GM19351 (cell line): ENCODE results near the gene ZNF578.
"Not testable (repeated sequence)": the region's sequence is repeated elsewhere in the genome, so short reads cannot be mapped to it uniquely, and the experiment has no call there.

Experiments
- ATAC-seq: cut with Tn5 transposase; IDR thresholded peaks from one replicate; pipeline ENCODE4 v1.9.1; 2021; ENCODE audit warnings: mild to moderate bottlenecking, moderate library complexity; ENCODE audit not compliant: unreplicated experiment

The ZNF578 gene

DNA sequence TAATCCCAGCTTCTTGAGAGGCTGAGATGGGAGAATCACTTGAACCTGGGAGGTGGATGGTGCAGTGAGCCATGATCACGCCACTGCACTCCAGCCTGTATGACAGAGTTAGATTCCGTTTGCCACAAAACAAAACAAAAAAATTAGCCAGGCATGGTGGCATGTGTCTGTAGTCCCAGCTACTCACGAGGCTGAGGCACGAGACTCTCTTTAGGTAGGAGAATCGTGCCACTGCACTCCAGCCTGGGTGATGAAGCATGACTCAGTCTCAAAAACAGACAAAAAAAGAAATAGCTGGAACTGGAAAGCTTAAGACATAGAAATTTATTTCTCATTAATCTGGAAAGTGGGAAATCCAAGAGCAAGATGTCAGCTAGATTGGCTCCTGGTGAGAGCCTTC, 53.9 kb downstream of the ZNF578 start:
- ATAC-seq: no peak

DNA sequence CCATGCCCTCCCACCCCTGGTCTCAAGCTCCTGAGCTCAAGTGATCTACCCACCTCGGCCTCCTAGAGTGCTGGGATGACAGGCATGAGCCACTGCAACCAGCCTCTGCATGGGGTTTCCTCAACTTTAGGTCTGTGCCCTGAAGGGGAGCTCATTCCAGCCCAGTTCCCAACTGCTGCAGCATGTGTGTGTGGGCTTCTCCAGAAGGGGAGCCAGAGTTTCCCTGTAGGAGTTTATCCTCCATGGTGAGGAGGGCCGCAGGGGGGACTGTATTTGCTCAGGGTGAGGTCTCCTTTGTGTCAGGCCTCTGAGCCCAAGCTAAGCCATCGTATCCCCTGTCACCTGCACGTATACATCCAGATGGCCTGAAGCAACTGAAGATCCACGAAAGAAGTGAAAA, 62.8 kb downstream of the ZNF578 start:
- no peak for ATAC-seq

GRCh38 chr19:52518646-52519045, 65.3 kb downstream of the ZNF578 start:
- ATAC-seq: no peak

DNA sequence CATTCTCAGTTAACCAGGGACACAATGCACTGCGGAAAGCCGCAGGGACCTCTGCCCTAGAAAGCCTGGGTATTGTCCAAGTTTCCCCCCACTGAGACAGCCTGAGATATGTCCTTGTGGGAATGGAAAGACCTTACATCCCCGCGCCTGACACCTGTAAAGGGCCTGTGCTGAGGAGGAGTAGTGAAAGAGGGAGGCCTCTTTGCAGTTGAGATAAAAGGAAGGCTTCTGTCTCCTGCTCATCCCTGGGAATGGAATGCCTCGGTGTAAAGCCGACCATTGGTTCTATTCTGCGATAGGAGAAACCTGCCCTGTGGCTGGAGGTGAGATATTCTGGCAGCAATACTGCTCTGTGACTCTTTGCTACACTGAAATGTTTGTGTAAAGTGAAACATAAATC, 65.8 kb downstream of the ZNF578 start:
- not testable (repeated sequence) for ATAC-seq

DNA sequence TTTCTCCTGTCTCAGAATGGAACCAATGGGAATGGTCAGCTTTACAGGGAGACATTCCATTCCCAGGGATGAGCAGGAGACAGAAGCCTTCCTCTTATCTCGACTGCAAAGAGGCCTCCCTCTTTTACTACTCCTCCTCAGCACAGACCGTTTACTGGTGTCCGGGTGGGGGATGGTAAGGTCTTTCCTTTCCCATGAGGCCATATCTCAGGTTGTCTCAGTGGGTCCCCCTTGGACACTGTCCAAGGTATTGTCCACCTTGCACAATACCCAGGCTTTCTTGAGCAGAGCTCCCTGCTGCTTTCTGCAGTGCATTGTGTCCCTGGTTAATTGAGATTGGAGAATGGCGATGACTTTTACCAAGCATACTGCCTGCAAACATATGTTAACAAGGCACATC, 66.7 kb downstream of the ZNF578 start:
- ATAC-seq: no peak

- no peak for ATAC-seq
Observed at GRCh38 chr19:52522551-52522950, 69.2 kb downstream of the ZNF578 start.

DNA sequence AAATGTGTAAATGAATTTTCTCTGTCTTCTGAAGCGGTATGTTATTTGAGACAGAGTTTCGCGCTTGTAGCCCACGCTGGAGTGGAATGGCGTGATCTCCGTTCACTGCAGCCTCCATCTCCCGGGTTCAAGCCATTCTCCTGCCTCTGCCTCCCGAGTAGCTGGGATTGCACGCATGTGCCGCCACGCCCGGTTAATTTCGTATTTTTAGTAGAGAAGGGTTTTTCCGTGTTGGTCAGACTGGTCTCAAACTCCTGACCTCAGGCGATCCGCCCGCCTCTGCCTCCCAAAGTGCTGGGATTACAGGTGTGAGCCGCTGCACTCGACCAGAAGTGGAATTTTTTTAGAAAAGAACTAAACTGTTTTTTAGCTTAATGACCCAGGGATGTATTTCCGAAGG, 70.7 kb downstream of the ZNF578 start:
- ATAC-seq: no peak

GRCh38 chr19:52527134-52527955, 74.0 kb downstream of the ZNF578 start, which contains the start of gene ZNF808:
ZNF808 (plus strand) TSS chr19:52527668; CDS start chr19:52543285, 15,617 bp downstream.
- peak; percentile 87 for ATAC-seq

- peak; percentile 5 for ATAC-seq
Observed at GRCh38 chr19:52527956-52528351, 74.6 kb downstream of the ZNF578 start.

DNA sequence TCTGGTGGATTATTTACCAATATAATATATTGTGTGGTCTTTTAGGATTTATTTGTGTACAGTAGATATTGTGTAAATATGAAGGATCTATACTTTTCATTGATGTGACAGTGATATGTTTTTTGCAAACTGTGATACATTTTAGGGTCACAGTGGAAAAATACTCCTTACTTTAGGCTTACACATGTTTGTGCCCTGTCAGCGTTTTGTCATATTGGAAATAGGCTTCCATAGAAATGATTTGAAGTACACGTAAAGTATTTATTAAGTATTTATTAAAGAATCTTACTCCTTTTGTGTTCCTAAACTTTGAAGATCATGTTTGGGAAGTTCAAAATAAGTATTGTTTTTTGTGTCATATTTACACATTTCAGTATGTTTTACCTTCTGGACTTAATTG, 79.1 kb downstream of the ZNF578 start:
- ATAC-seq: no peak

DNA sequence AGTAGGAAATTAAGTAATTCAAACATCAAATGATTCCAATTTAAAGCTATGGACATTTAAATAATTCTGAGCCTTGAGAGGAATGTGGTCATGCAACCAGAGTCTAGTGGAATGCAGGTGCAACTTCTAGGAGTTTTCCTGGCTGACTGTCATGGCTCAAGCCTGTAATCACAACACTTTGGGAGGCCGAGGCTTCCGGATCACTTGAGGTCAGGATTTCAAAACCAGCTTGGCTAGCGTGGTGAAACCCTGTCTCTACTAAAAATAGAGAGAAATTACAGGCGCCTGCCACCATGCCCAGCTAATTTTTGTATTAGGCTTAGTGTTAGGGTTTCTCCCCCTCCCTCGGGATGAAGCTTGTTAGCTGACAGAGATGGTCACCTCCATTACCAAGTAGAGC, 80.5 kb downstream of the ZNF578 start:
- no peak for ATAC-seq

DNA sequence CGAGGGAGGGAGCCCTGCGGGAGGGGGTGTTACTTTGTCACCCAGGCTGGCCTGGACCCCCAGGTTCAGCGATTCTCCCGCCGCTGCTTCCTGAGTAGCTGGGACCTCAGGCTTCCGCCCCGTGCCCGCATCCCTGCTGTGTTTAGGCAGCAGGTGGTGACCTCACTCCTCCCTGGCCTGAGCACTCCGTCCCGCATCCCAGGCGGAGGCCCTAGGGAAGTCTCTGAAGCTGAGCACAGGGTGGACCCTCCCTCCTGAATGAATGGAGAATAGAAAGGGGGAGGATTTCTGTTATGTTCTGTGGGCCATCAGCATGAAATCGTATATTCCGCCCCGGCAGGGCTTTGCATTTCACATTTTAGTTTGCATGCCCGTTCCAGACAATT, 82.0 kb downstream of the ZNF578 start:
- ATAC-seq: not testable (repeated sequence)

- peak; percentile 82 for ATAC-seq
Observed at GRCh38 chr19:52535771-52536447, 82.6 kb downstream of the ZNF578 start.

DNA sequence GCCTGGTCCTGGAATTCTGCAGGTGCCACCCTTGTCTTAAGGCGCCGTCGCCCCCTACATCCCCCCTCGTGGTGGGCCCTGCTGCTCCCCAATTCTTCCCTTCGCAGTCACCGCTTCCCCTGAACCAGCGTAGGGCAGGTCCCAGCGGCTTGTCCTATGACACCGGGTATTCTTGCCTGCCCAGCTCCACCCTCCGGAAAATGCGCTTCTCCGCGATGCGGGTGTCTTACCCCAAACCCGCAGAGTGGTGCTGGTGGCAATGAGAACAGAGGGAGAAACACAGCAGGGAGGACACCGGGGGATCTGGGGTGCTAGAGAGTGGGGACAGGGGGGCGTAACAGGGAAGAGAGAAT, 83.1 kb downstream of the ZNF578 start:
- peak; percentile 28 for ATAC-seq

- not testable (repeated sequence) for ATAC-seq
Observed at GRCh38 chr19:52538815-52539214, 85.5 kb downstream of the ZNF578 start.

- not testable (repeated sequence) for ATAC-seq
Observed at GRCh38 chr19:52541176-52541575, 87.8 kb downstream of the ZNF578 start.

GRCh38 chr19:52541608-52542007, 88.3 kb downstream of the ZNF578 start:
- no peak for ATAC-seq

GRCh38 chr19:52542541-52542940, 89.2 kb downstream of the ZNF578 start:
- ATAC-seq: not testable (repeated sequence)

- peak; percentile 58 for ATAC-seq
Observed at GRCh38 chr19:52542984-52543664, 89.8 kb downstream of the ZNF578 start.

DNA sequence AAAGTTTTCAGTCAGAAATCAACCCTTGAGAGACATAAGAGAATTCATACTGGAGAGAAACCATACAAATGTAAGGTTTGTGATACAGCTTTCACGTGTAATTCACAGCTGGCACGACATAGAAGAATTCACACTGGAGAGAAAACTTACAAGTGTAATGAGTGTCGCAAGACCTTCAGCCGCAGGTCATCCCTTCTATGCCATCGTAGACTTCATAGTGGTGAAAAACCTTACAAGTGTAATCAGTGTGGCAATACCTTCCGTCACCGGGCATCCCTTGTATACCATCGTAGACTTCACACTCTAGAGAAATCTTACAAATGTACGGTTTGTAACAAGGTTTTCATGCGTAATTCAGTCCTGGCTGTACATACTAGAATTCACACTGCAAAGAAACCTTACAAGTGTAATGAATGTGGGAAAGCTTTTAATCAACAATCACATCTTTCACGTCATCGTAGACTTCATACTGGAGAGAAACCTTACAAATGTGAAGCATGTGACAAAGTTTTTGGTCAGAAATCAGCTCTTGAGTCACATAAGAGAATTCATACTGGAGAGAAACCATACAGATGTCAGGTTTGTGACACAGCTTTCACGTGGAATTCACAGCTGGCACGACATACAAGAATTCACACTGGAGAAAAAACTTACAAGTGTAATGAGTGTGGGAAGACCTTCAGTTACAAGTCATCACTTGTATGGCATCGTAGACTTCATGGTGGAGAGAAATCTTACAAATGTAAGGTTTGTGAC, 101.0 kb downstream of the ZNF578 start:
- no peak for ATAC-seq
